ENCODE measurements around the gene ZNF586.

GRCh38 chr19:57719901-57720519 is 49.5 kb upstream of the ZNF586 start:
- TF ChIP-seq POLR2A (IDR thresholded peaks at IDR 0.05; ENCODE audit: extremely low read depth, insufficient read length) (no peak), CTCF (IDR thresholded peaks at IDR 0.05; ENCODE audit: low read depth, low read length) (no peak), MAX (IDR thresholded peaks at IDR 0.05; ENCODE audit: low read depth, low read length) (no peak), MYC (IDR thresholded peaks at IDR 0.05; ENCODE audit: low read depth, low read length) (no peak)

All from NB4 (cell line).